HepG2 (cell line): ENCODE results near the gene CIAO2B. TPM values are rescaled to one million over a fixed set of nuclear protein-coding genes. Genes with fewer than 3 reads are reported as not detected.

Experiments used
- ATAC-seq: fragments of 200-7000 bp; cut with Tn5 transposase; 3 replicates; pipeline ENCODE4 v1.9.1; 2020; ENCODE audit warnings: mild to moderate bottlenecking, moderate library complexity
- BruUV-seq: library from RNA; stranded (reverse); fragments of 400-500 nt; replicated peaks from 2 replicates; lab custom pipeline; 2021; lab: Mats Ljungman, UMichigan
- CTCF ChIA-PET: fragments of 300-600 bp; formaldehyde crosslinking; extraction: SDS; loops from one replicate; lab custom pipeline; 2021; ENCODE audit warnings: low total read pairs, inconsistent platforms, low intra/inter-chr PET ratio; lab: Yijun Ruan, JAX
- POLR2A ChIA-PET: fragments of 350-600 bp; sonication (Branson Sonifier 250); formaldehyde crosslinking; loops from one replicate; lab custom pipeline; 2020; ENCODE audit warnings: antibody characterized with exemption, inconsistent platforms; lab: Yijun Ruan, JAX
- DNase-seq: peaks from one replicate; pipeline ENCODE4 v3.0.0-alpha.2; 2015; ENCODE audit warnings: low spot score
- FAIRE-seq: peaks from 3 replicates; lab custom pipeline; 2011; peaks lifted over from hg19 to GRCh38; lab: Jason Lieb, UNC
- H2AFZ ChIP-seq: one replicate; pipeline ENCODE4 v1.6.1; 2011; ENCODE audit warnings: low read length, inconsistent platforms
- H3K27ac ChIP-seq: fragments of 300-600 bp; 3 replicates; pipeline ENCODE4 v1.8.0; 2011; ENCODE audit warnings: mixed run types, mild to moderate bottlenecking, mixed read lengths, low read length, inconsistent platforms; ENCODE audit not compliant: insufficient read depth; ENCODE audit errors: extremely low read length
- H3K27me3 ChIP-seq, 2 experiments: fragments of 200-600 bp in 1 of 2; 2 replicates in 1 of 2; 3 replicates in 1 of 2; pipeline versions ENCODE4 v1.6.0 to v1.8.0; 2011; ENCODE audit warnings: low read length in 2 of 2, mild to moderate bottlenecking in 2 of 2, moderate library complexity in 2 of 2, inconsistent platforms in 1 of 2; ENCODE audit not compliant: insufficient read depth in 2 of 2, control insufficient read depth in 1 of 2
- H3K36me3 ChIP-seq, 2 experiments: fragments of 200-600 bp in 1 of 2; replicated peaks in 1 of 2; 2 replicates in 1 of 2; 3 replicates in 1 of 2; pipeline versions ENCODE4 v1.5.1 to v1.8.0; 2011; ENCODE audit warnings: low read length in 2 of 2, inconsistent platforms in 1 of 2; ENCODE audit not compliant: insufficient read depth in 2 of 2, control insufficient read depth in 1 of 2
- H3K4me1 ChIP-seq: 2 replicates; pipeline ENCODE4 v1.5.1; 2012; ENCODE audit warnings: low read length, inconsistent platforms; ENCODE audit not compliant: insufficient read depth
- H3K4me2 ChIP-seq: 2 replicates; pipeline ENCODE4 v1.6.0; 2011; ENCODE audit warnings: low read depth, low read length, inconsistent platforms
- H3K4me3 ChIP-seq, 3 experiments: fragments of 200-600 bp in 1 of 3; sonication (generic), shearing (Covaris generic) in 1 of 3; replicated peaks in 1 of 3; 2 replicates each; pipeline ENCODE4 v1.5.1; 2011 to 2016; ENCODE audit warnings: low read length in 3 of 3, inconsistent platforms in 2 of 3, low read depth in 2 of 3, mild to moderate bottlenecking in 2 of 3, control low read depth in 1 of 3, mixed read lengths in 1 of 3; ENCODE audit not compliant: insufficient read depth in 1 of 3
- H3K79me2 ChIP-seq: one replicate; pipeline ENCODE4 v1.6.1; 2011; ENCODE audit warnings: low read length, inconsistent platforms; ENCODE audit not compliant: insufficient read depth
- H3K9ac ChIP-seq: 2 replicates; pipeline ENCODE4 v1.6.0; 2011; ENCODE audit warnings: mild to moderate bottlenecking, low read depth, low read length, inconsistent platforms; ENCODE audit not compliant: insufficient read depth
- H3K9me3 ChIP-seq: 2 replicates; pipeline ENCODE4 v1.5.1; 2012; ENCODE audit warnings: mild to moderate bottlenecking, low read length
- H4K20me1 ChIP-seq: 2 replicates; pipeline ENCODE4 v1.6.0; 2011; ENCODE audit warnings: inconsistent platforms, mild to moderate bottlenecking, low read length, moderate library complexity; ENCODE audit not compliant: insufficient read depth
- ATM ChIP-seq: fragments of 450-650 bp; IDR thresholded peaks from 2 replicates; pipeline ENCODE4 v1.7.1; 2017; ENCODE audit warnings: mild to moderate bottlenecking, borderline replicate concordance
- CENPX ChIP-seq: sonication (generic); formaldehyde crosslinking; IDR thresholded peaks from 2 replicates; pipeline ENCODE4 v1.9.0; 2021; ENCODE audit warnings: mild to moderate bottlenecking, missing genetic modification reagents, moderate library complexity
- CHCHD3 ChIP-seq: sonication (generic); formaldehyde crosslinking; IDR thresholded peaks from 2 replicates; pipeline ENCODE4 v1.8.0; 2022; ENCODE audit warnings: mild to moderate bottlenecking, missing genetic modification reagents, moderate library complexity
- CREB1 ChIP-seq, 2 experiments: fragments of 450-650 bp in 1 of 2; IDR thresholded peaks; 2 replicates each; pipeline ENCODE4 v1.6.1; 2016 to 2017; ENCODE audit warnings: control low read depth in 1 of 2, mild to moderate bottlenecking in 1 of 2, missing compliant biosample characterization in 1 of 2, missing genetic modification characterization in 1 of 2
- HNRNPLL ChIP-seq: fragments of 200-400 bp; formaldehyde crosslinking; IDR thresholded peaks from 2 replicates; pipeline ENCODE4 v1.6.1; 2017; ENCODE audit warnings: mild to moderate bottlenecking, low read depth, low read length; ENCODE audit not compliant: poor library complexity, severe bottlenecking
- IKZF1 ChIP-seq: fragments of 450-650 bp; IDR thresholded peaks from 2 replicates; pipeline ENCODE4 v1.7.1; 2016
- KLF9 ChIP-seq: IDR thresholded peaks from 2 replicates; pipeline ENCODE4 v1.6.1; 2016; ENCODE audit warnings: low read depth
- MTERF4 ChIP-seq: sonication (generic); formaldehyde crosslinking; IDR thresholded peaks from 2 replicates; pipeline ENCODE4 v1.8.0; 2023; ENCODE audit warnings: mild to moderate bottlenecking, missing genetic modification reagents
- TMF1 ChIP-seq: sonication (generic); formaldehyde crosslinking; IDR thresholded peaks from 2 replicates; pipeline ENCODE4 v1.8.1; 2022; ENCODE audit warnings: low read depth, missing genetic modification reagents
- ZFP82 ChIP-seq: sonication (generic); formaldehyde crosslinking; IDR thresholded peaks from 2 replicates; pipeline ENCODE4 v1.5.1; 2020; ENCODE audit warnings: mild to moderate bottlenecking, missing genetic modification reagents, borderline replicate concordance
- ZNF264 ChIP-seq: sonication (generic); formaldehyde crosslinking; IDR thresholded peaks from 2 replicates; pipeline ENCODE4 v1.4.0; 2020; ENCODE audit warnings: missing genetic modification reagents
- ZNF354B ChIP-seq: sonication (generic); formaldehyde crosslinking; IDR thresholded peaks from 2 replicates; pipeline ENCODE4 v1.8.0; 2022; ENCODE audit warnings: mild to moderate bottlenecking, missing genetic modification reagents
- ZNF619 ChIP-seq: sonication (generic); formaldehyde crosslinking; IDR thresholded peaks from 2 replicates; pipeline ENCODE4 v1.4.0; 2020; ENCODE audit warnings: mild to moderate bottlenecking, missing genetic modification reagents
- WGBS: methylation state at CpG from one replicate; pipeline ENCODE4 v1.1.6; 2017; ENCODE audit warnings: low lambda C conversion rate; 5-methylcytosine and 5-hydroxymethylcytosine counted together
- in situ Hi-C: cut with HindIII; loops from 2 replicates; pipeline ENCODE4 v1.10.0; 2017; ENCODE audit warnings: low pct_unique_long_range_greater_than_20kb; ENCODE audit not compliant: extremely low pct_ligation_motif_present
- intact Hi-C: fragments of 100-400 bp; cut with micrococcal nuclease; formaldehyde crosslinking; loops from one replicate; pipeline ENCODE4 v1.10.0; 2022; ENCODE audit not compliant: unreplicated experiment
- polyA plus RNA-seq, 8 experiments: library from polyadenylated mRNA; depleted of rRNA in 3 of 8; stranded (reverse) in 7 of 8; unstranded in 1 of 8; fragments of >200 nt; fragmentation: Illumina TruSeq in 4 of 8; extraction: Trizol in 4 of 8; gene quantifications; 2 replicates each; pipeline versions ENCODE4 v1.2.1 to v1.2.3, GENCODE V29; 2011 to 2016; ENCODE audit warnings: low read depth in 4 of 8, missing spikeins in 1 of 8, mixed read lengths in 1 of 8; ENCODE audit not compliant: insufficient read depth in 1 of 8
- total RNA-seq, 5 experiments: library from RNA; depleted of rRNA; stranded (reverse); fragments of >200 nt; fragmentation: Illumina TruSeq; extraction: Trizol; gene quantifications; 2 replicates each; pipeline ENCODE4 v1.2.3, GENCODE V29; 2016; ENCODE audit warnings: low read depth in 1 of 5
- TF ChIP-seq, protein P1 (sequence below): sonication (generic); formaldehyde crosslinking; IDR thresholded peaks from 2 replicates; pipeline ENCODE4 v1.4.0; 2020; ENCODE audit warnings: missing genetic modification reagents

The CIAO2B gene
- total and polyA plus RNA-seq, 2 of the 13 experiments (the other 11 are each of a cell fraction or from before 2014, with no cell fraction given): 157 to 293 TPM

DNA sequence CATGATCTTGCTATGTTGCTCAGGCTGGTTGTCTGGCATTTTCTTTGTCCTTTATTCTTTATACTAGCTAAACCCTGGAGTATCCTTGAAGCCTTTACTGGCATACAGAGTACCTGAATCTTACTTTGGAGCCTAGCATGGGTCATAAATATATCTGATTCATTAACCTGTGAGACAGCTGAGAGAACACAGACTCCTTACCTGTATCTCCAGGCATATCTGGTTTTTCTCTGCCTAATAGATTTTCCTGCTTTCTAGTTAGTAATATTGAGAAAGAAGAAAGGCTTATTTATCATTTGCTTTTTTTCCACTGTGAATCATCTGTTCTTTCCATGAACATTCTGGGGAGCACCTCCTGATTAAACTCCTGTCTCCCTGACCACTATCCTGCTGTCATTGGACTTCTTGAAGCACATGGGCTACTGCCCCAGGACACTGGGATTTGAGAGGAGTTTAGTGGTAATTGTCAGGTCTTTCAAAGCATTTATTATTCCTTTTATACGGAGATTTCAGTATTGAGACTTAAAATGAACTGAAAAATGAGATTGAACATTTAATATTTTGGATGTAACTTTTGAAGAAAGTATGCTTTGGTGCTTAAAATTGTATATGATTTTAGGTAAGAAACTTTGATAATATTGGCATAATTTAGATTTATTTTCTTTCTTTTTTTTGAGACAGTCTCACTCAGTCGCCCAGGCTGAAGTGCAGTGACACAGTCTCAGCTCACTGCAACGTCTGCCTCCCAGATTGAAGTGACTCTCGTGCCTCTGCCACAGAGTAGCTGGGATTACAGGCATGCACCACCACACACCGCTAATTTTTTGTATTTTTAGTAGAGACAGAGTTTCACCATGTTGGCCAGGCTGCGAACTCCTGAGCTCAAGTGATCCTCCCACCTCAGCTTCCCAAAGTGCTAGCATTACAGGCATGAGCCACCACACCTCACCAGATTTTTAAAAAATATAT lies 45.3 kb downstream of the CIAO2B start (continued):
- TF ChIP-seq MTERF4 (CRISPR knock-in tag): no peak
- no peak for TF ChIP-seq IKZF1
- no peak for TF ChIP-seq KLF9 (CRISPR knock-in tag)
- TF ChIP-seq ZNF619 (CRISPR knock-in tag): no peak

DNA sequence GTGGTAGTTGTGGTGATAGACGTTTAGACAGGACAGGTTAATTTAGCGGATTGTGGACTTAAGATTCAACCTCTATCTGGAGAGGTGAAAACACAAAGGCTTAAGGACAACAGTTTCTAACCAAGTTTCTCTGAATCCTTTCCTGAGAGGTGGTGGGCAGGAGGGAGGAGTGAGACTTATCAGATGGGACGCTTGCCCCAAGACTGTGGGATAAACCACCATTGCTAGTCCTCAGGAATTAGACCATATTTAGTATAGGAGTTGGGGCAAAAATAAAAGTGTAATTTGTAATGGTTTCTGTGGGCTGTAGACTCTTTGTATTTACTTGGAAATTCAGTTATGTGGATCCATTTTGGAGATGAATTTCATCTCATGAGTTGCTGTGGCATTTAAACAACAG lies 47.3 kb downstream of the CIAO2B start:
- ChIA-PET POLR2A (no interaction called here), CTCF (no interaction called here)
- Histone ChIP-seq H3K4me3 (no peak overlapping the region), H3K36me3 (peaks cover 17 to 33% of the 10 kb centered on the region in 2 experiments), H3K27ac (no peak overlapping the region), H2AFZ (no peak overlapping the region), H3K79me2 (peaks cover 18% of the 10 kb centered on the region), H3K27me3 (no peaks in the 10 kb centered on the region), H4K20me1 (no peaks in the 10 kb centered on the region), H3K4me2 (no peak overlapping the region), H3K4me1 (peaks cover 22% of the 10 kb centered on the region), H3K9ac (no peak overlapping the region), H3K9me3 (no peaks in the 10 kb centered on the region)
- ATAC-seq (no peak), DNase-seq (no peak), FAIRE-seq (no peak)
- no TSS peak for BruUV-seq
- intact Hi-C loops (no loop called here), in situ Hi-C loops (no loop called here)
- TF ChIP-seq CENPX (CRISPR knock-in tag) (no peak), CHCHD3 (CRISPR knock-in tag) (no peak), CREB1 (IDR thresholded peaks at IDR 0.05) (no peak), CREB1 (CRISPR knock-in tag; IDR thresholded peaks at IDR 0.05) (no peak), HNRNPLL (no peak), ZNF354B (CRISPR knock-in tag) (no peak), ZNF264 (no peak), TMF1 (CRISPR knock-in tag) (no peak), ATM (no peak), ZFP82 (no peak)
- TF ChIP-seq, protein P1, sequence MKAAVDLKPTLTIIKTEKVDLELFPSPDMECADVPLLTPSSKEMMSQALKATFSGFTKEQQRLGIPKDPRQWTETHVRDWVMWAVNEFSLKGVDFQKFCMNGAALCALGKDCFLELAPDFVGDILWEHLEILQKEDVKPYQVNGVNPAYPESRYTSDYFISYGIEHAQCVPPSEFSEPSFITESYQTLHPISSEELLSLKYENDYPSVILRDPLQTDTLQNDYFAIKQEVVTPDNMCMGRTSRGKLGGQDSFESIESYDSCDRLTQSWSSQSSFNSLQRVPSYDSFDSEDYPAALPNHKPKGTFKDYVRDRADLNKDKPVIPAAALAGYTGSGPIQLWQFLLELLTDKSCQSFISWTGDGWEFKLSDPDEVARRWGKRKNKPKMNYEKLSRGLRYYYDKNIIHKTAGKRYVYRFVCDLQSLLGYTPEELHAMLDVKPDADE (CRISPR knock-in tag): no peak
- WGBS: 93% methylated on average over 3 of the region's 3 CpGs
